Transverse colon (tissue), 4 donors: ENCODE results near the gene CRX. TPM values are rescaled to one million over a fixed set of nuclear protein-coding genes. Genes with fewer than 3 reads are reported as not detected.
"Not testable (repeated sequence)": the region's sequence is repeated elsewhere in the genome, so short reads cannot be mapped to it uniquely, and the experiment has no call there.

ENCODE experiments used
- DNase-seq: peaks from one replicate; pipeline ENCODE4 v3.0.0-alpha.2; 2019
- H3K27ac ChIP-seq, 4 donors: fragments of 200-600 bp; sonication (generic); 2 replicates each; pipeline ENCODE4 v1.5.1; 2016 to 2018; ENCODE audit warnings: inconsistent platforms in 4 of 4
- H3K27me3 ChIP-seq: fragments of 200-600 bp; sonication (generic); 2 replicates; pipeline ENCODE4 v1.5.1; 2017; ENCODE audit warnings: inconsistent platforms
- H3K36me3 ChIP-seq, 4 donors: fragments of 200-600 bp; sonication (generic); 2 replicates each; pipeline ENCODE4 v1.5.1; 2017 to 2019; ENCODE audit warnings: inconsistent platforms in 4 of 4
- H3K4me1 ChIP-seq, 4 donors: fragments of 200-600 bp; sonication (generic); 2 replicates each; pipeline ENCODE4 v1.5.1; 2017 to 2020; ENCODE audit warnings: inconsistent platforms in 4 of 4
- H3K4me3 ChIP-seq, 4 donors: fragments of 200-600 bp; sonication (generic); 1 replicate in 1 of 4; 2 replicates in 3 of 4; pipeline versions ENCODE4 v1.5.1 to v1.6.1; 2017 to 2019; ENCODE audit warnings: inconsistent platforms in 4 of 4
- H3K9me3 ChIP-seq, 2 donors: fragments of 200-600 bp; sonication (generic); 2 replicates each; pipeline ENCODE4 v1.5.1; 2017 to 2019; ENCODE audit warnings: inconsistent platforms in 2 of 2
- CTCF ChIP-seq, 5 experiments: fragments of 200-600 bp in 3 of 5; fragments of 450-650 bp in 2 of 5; sonication (generic) in 3 of 5; IDR thresholded peaks; 1 replicate in 2 of 5; 2 replicates in 3 of 5; pipeline ENCODE4 v1.5.1; 2016 to 2017; ENCODE audit warnings: antibody characterized with exemption in 5 of 5, inconsistent platforms in 3 of 5, mild to moderate bottlenecking in 2 of 5, moderate library complexity in 1 of 5
- EP300 ChIP-seq: sonication (generic); formaldehyde crosslinking; IDR thresholded peaks from one replicate; pipeline ENCODE4 v1.6.1; 2017; ENCODE audit warnings: antibody characterized with exemption, low read depth
- POLR2A ChIP-seq: fragments of 450-650 bp; IDR thresholded peaks from one replicate; pipeline ENCODE4 v1.6.1; 2016; ENCODE audit warnings: antibody characterized with exemption, mild to moderate bottlenecking, moderate library complexity
- POLR2AphosphoS5 ChIP-seq, 3 donors: sonication (generic); formaldehyde crosslinking; IDR thresholded peaks; one replicate each; pipeline ENCODE4 v1.6.1; 2016; ENCODE audit warnings: antibody characterized with exemption in 3 of 3
- WGBS, 2 donors: methylation state at CpG; one replicate each; pipeline ENCODE4 v1.1.5; 2018; ENCODE audit warnings: low coverage in 1 of 2; 5-methylcytosine and 5-hydroxymethylcytosine counted together
- in situ Hi-C, 4 donors: fragments of 200-750 bp; cut with MboI; loops; one replicate each; pipeline versions ENCODE4 v1.15.0 to v1.15.1; 2017; ENCODE audit warnings: low sequenced_read_pairs in 3 of 4, low pct_ligation_motif_present in 1 of 4, low pct_unique_long_range_greater_than_20kb in 1 of 4
- intact Hi-C: fragments of 100-400 bp; cut with DNase I; formaldehyde crosslinking; loops from one replicate; pipeline ENCODE4 v1.15.1; 2023; ENCODE audit warnings: low total_unique reads
- total RNA-seq, 4 donors: library from RNA; depleted of rRNA; stranded (reverse); fragments of >200 nt; gene quantifications; one replicate each; pipeline ENCODE4 v1.1.0, GENCODE V29; 2016

Gene CRX
- total RNA-seq, 4 donors from 2014 or later = not detected

- intact Hi-C loops (no loop called here), in situ Hi-C loops (no loop called here)
- Histone ChIP-seq H3K27me3 (no peaks in the 10 kb centered on the region), H3K36me3 (no peaks in the 10 kb centered on the region), H3K4me1 (no peaks in the 10 kb centered on the region), H3K4me3 (no peak overlapping the region), H3K9me3 (no peaks in the 10 kb centered on the region), H3K27ac (no peak overlapping the region)
- WGBS, 2 donors = 91% methylated on average over 4 of the region's 4 CpGs; no CpG with 5 or more reads in 1 of the 2 donors
- DNase-seq = no peak
- TF ChIP-seq POLR2A (no peak), CTCF (IDR thresholded peaks at IDR 0.05) (no peak)
These were observed 20.5 kb upstream of the CRX start for GRCh38 chr19:47801270-47801669.

GRCh38 chr19:47802521-47803043 is 19.2 kb upstream of the CRX start:
- no peaks in the 10 kb centered on the region for H3K9me3 ChIP-seq
- H3K4me1 ChIP-seq = no peaks in the 10 kb centered on the region
- no peak for TF ChIP-seq CTCF (IDR thresholded peaks at IDR 0.05)
- TF ChIP-seq POLR2AphosphoS5 (IDR thresholded peaks at IDR 0.05) = no peak
- TF ChIP-seq EP300 = no peak
- no peak overlapping the region for H3K27ac ChIP-seq
- DNase-seq = no peak
- 91% methylated on average over 25 of the region's 25 CpGs; no CpG with 5 or more reads in 1 of the 2 donors for WGBS, 2 donors
- in situ Hi-C loops (no loop called here), intact Hi-C loops (no loop called here)
- no peak overlapping the region for H3K4me3 ChIP-seq
- no peaks in the 10 kb centered on the region for H3K27me3 ChIP-seq
- H3K36me3 ChIP-seq = no peaks in the 10 kb centered on the region

- H3K27me3 ChIP-seq, H3K9me3 ChIP-seq, intact Hi-C loops, H3K4me3 ChIP-seq, H3K4me1 ChIP-seq, DNase-seq, H3K27ac ChIP-seq, in situ Hi-C loops, H3K36me3 ChIP-seq: not testable (repeated sequence)
- 82% methylated on average over 13 of the region's 21 CpGs; no CpG with 5 or more reads in 1 of the 2 donors for WGBS, 2 donors
These were observed 18.6 kb upstream of the CRX start for GRCh38 chr19:47803148-47803547.

DNA sequence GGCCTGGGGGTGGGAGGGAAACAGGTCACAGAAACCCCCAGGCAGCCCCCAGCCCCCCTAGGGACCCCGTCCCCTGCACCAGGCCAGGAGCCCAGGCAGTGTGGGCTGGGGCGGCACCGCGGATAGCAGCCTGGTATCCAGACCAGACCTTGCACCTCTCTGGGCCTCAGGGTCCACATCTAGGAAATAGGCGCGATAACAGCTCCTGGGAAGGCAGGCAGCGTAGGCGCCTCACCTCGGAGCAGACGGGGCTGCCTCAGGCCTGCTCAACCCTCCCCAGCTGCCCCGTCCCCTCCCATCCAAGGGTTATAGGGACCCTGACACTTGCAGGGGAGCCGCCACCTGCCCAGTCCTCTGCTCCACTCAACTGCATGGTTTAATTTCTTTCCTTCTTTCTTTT is 18.1 kb upstream of the CRX start:
- H3K27me3 ChIP-seq, DNase-seq, in situ Hi-C loops, H3K4me1 ChIP-seq, H3K4me3 ChIP-seq, H3K27ac ChIP-seq, H3K9me3 ChIP-seq, H3K36me3 ChIP-seq, intact Hi-C loops: not testable (repeated sequence)
- WGBS, 2 donors = no CpG with 5 or more reads among the region's 12 CpGs

DNA sequence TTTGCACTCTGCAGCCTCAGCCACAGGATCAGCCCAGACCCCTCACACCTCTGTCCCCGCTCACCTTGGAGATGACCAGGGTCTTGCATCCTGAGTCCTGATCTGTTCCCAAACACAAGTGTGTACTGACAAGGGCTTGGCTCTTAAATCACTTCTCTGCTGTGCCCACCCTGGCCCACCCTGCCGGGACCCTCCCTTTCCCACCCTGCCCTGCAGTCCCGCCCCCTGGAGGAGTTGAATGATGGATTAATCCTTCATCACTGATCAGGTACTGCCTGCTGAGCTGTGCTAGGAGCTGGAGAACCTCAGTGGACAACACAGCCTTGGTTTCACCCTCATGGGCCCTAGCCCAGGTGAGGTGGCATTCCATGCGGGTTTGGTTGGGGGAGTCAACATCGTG is 17.3 kb upstream of the CRX start, which contains the start of gene TPRX1:
Gene TPRX1, minus strand, starts transcription at position 101 of the 400 bp plus-strand sequence. Its CDS starts 12 bp downstream, at position 89.
- not testable (repeated sequence) for H3K27me3 ChIP-seq
- WGBS, 2 donors = 92% methylated on average over 4 of the region's 5 CpGs; no CpG with 5 or more reads in 1 of the 2 donors

GRCh38 chr19:47805313-47805712 is 16.4 kb upstream of the CRX start:
- H3K27me3 ChIP-seq = no peaks in the 10 kb centered on the region
- H3K4me1 ChIP-seq = no peaks in the 10 kb centered on the region
- WGBS, 2 donors = 81% methylated on average over 10 of the region's 10 CpGs; no CpG with 5 or more reads in 1 of the 2 donors
- in situ Hi-C loops (no loop called here), intact Hi-C loops (loop anchor here (5.0 kb wide), 1 partner anchor 1668 kb away; no protein-coding TSS in a partner anchor)
- H3K9me3 ChIP-seq = no peaks in the 10 kb centered on the region
- no peak overlapping the region for H3K27ac ChIP-seq
- no peaks in the 10 kb centered on the region for H3K36me3 ChIP-seq
- TF ChIP-seq CTCF (IDR thresholded peaks at IDR 0.05) = no peak
- no peak for TF ChIP-seq EP300
- TF ChIP-seq POLR2AphosphoS5 (IDR thresholded peaks at IDR 0.05) = no peak
- TF ChIP-seq POLR2A = no peak
- no peak for DNase-seq
- no peak overlapping the region for H3K4me3 ChIP-seq

More for the DNA sequence above, 17.3 kb upstream of the CRX start, which contains the start of gene TPRX1:
- in situ Hi-C loops, H3K4me1 ChIP-seq, H3K36me3 ChIP-seq, DNase-seq, H3K4me3 ChIP-seq, H3K27ac ChIP-seq, H3K9me3 ChIP-seq, intact Hi-C loops: not testable (repeated sequence)
